ENCODE data around the gene TMEM156. TPM values are rescaled to one million over a fixed set of nuclear protein-coding genes. Genes with fewer than 3 reads are reported as not detected.

Gene TMEM156
- total and polyA plus RNA-seq, 2 donors (not counting 1 experiment from before 2014, with no cell fraction given), result 0.06 to 0.17 TPM

GRCh38 chr4:39024311-39024865 is 7.8 kb downstream of the TMEM156 start:
- Histone ChIP-seq H2AFZ (ENCODE audit: low read length) (no peak overlapping the region), H3K27ac (ENCODE audit: insufficient read depth, low read length) (no peak overlapping the region), H4K20me1 (ENCODE audit: control insufficient read depth, extremely low read depth, insufficient read depth, low read length) (no peaks in the 10 kb centered on the region), H3K9ac (ENCODE audit: insufficient read depth, low read length) (no peak overlapping the region), H3K79me2 (ENCODE audit: control insufficient read depth, insufficient read depth, low read length) (no peaks in the 10 kb centered on the region), H3K27me3 (ENCODE audit: control insufficient read depth, insufficient read depth, low read length) (no peaks in the 10 kb centered on the region), H3K36me3 (ENCODE audit: control insufficient read depth, insufficient read depth, low read length) (no peaks in the 10 kb centered on the region), H3K4me1 (ENCODE audit: control insufficient read depth, extremely low read depth, insufficient read depth, low read length) (no peaks in the 10 kb centered on the region), H3K4me2 (ENCODE audit: extremely low read depth, insufficient read depth, low read length) (no peak overlapping the region), H3K9me3 (ENCODE audit: control insufficient read depth, insufficient read depth, low read depth, low read length) (no peaks in the 10 kb centered on the region), H3K4me3 (replicated peaks in 1 of 4; ENCODE audit: control extremely low read depth in 1 of 4, insufficient read depth in 1 of 4, low read depth in 3 of 4, low read length in 4 of 4) (no peak overlapping the region)
- no peak for DNase-seq (ENCODE audit: low read depth in 2 of 2)
- TF ChIP-seq EZH2 (IDR thresholded peaks at IDR 0.05; ENCODE audit: low read length, missing control alignments) (no peak), CTCF (conservative IDR thresholded peaks at IDR 0.05 in 1 of 2, IDR thresholded peaks at IDR 0.05 in 1 of 2; ENCODE audit: low read depth in 1 of 2, low read length in 2 of 2) (no peak)

GRCh38 chr4:39023059-39023458 is 9.2 kb downstream of the TMEM156 start:
- TF ChIP-seq CTCF (conservative IDR thresholded peaks at IDR 0.05 in 1 of 2, IDR thresholded peaks at IDR 0.05 in 1 of 2; ENCODE audit: low read depth in 1 of 2, low read length in 2 of 2) (no peak), EZH2 (IDR thresholded peaks at IDR 0.05; ENCODE audit: low read length, missing control alignments) (no peak)
- no peak overlapping the region for H3K4me3 ChIP-seq (replicated peaks in 1 of 4; ENCODE audit: control extremely low read depth in 1 of 4, insufficient read depth in 1 of 4, low read depth in 3 of 4, low read length in 4 of 4)
- no peaks in the 10 kb centered on the region for H3K4me1 ChIP-seq (ENCODE audit: control insufficient read depth, extremely low read depth, insufficient read depth, low read length)
- no peaks in the 10 kb centered on the region for H3K9me3 ChIP-seq (ENCODE audit: control insufficient read depth, insufficient read depth, low read depth, low read length)
- DNase-seq (ENCODE audit: low read depth in 2 of 2), result no peak
- no peaks in the 10 kb centered on the region for H3K79me2 ChIP-seq (ENCODE audit: control insufficient read depth, insufficient read depth, low read length)
- H3K27ac ChIP-seq (ENCODE audit: insufficient read depth, low read length), result no peak overlapping the region
- H3K27me3 ChIP-seq (ENCODE audit: control insufficient read depth, insufficient read depth, low read length), result no peaks in the 10 kb centered on the region
- no peaks in the 10 kb centered on the region for H4K20me1 ChIP-seq (ENCODE audit: control insufficient read depth, extremely low read depth, insufficient read depth, low read length)
- no peak overlapping the region for H2AFZ ChIP-seq (ENCODE audit: low read length)
- no peak overlapping the region for H3K9ac ChIP-seq (ENCODE audit: insufficient read depth, low read length)
- H3K4me2 ChIP-seq (ENCODE audit: extremely low read depth, insufficient read depth, low read length), result no peak overlapping the region
- H3K36me3 ChIP-seq (ENCODE audit: control insufficient read depth, insufficient read depth, low read length), result no peaks in the 10 kb centered on the region

- no peak for DNase-seq (ENCODE audit: low read depth in 2 of 2)
- H3K9me3 ChIP-seq (ENCODE audit: control insufficient read depth, insufficient read depth, low read depth, low read length), result no peaks in the 10 kb centered on the region
- H3K4me3 ChIP-seq (replicated peaks in 1 of 4; ENCODE audit: control extremely low read depth in 1 of 4, insufficient read depth in 1 of 4, low read depth in 3 of 4, low read length in 4 of 4), result no peak overlapping the region
- H3K27ac ChIP-seq (ENCODE audit: insufficient read depth, low read length), result no peak overlapping the region
- no peak for TF ChIP-seq EZH2 (IDR thresholded peaks at IDR 0.05; ENCODE audit: low read length, missing control alignments)
- no peak for TF ChIP-seq CTCF (conservative IDR thresholded peaks at IDR 0.05 in 1 of 2, IDR thresholded peaks at IDR 0.05 in 1 of 2; ENCODE audit: low read depth in 1 of 2, low read length in 2 of 2)
- H3K79me2 ChIP-seq (ENCODE audit: control insufficient read depth, insufficient read depth, low read length), result no peaks in the 10 kb centered on the region
- H2AFZ ChIP-seq (ENCODE audit: low read length), result no peak overlapping the region
- no peaks in the 10 kb centered on the region for H3K4me1 ChIP-seq (ENCODE audit: control insufficient read depth, extremely low read depth, insufficient read depth, low read length)
- no peaks in the 10 kb centered on the region for H3K36me3 ChIP-seq (ENCODE audit: control insufficient read depth, insufficient read depth, low read length)
- H3K9ac ChIP-seq (ENCODE audit: insufficient read depth, low read length), result no peak overlapping the region
- H4K20me1 ChIP-seq (ENCODE audit: control insufficient read depth, extremely low read depth, insufficient read depth, low read length), result no peaks in the 10 kb centered on the region
- H3K27me3 ChIP-seq (ENCODE audit: control insufficient read depth, insufficient read depth, low read length), result no peaks in the 10 kb centered on the region
- H3K4me2 ChIP-seq (ENCODE audit: extremely low read depth, insufficient read depth, low read length), result no peak overlapping the region
Measured at GRCh38 chr4:39022241-39022640, 10.0 kb downstream of the TMEM156 start.

Measured in fibroblast of lung (primary cell).